B cell (primary cell): ENCODE results near the gene RNFT2. TPM values are rescaled to one million over a fixed set of nuclear protein-coding genes. Genes with fewer than 3 reads are reported as not detected.

Source experiments
- ATAC-seq: fragments of 200-7000 bp; cut with Tn5 transposase; one replicate; pipeline ENCODE4 v1.10.0; 2021; ENCODE audit warnings: low read depth, mild to moderate bottlenecking, moderate number of reproducible peaks, moderate library complexity
- CTCF ChIA-PET: fragments of 350-600 bp; sonication (Branson Sonifier 250); formaldehyde crosslinking; loops from one replicate; lab custom pipeline; 2021; ENCODE audit warnings: antibody characterized with exemption, inconsistent platforms; lab: Charles Lee
- POLR2A ChIA-PET: fragments of 350-600 bp; sonication (Branson Sonifier 250); formaldehyde crosslinking; loops from one replicate; lab custom pipeline; 2021; ENCODE audit warnings: antibody characterized with exemption; lab: Charles Lee
- DNase-seq: peaks from one replicate; pipeline ENCODE4 v3.0.0; 2013
- H2AFZ ChIP-seq: 2 replicates; pipeline ENCODE4 v1.6.1; 2012; ENCODE audit warnings: mild to moderate bottlenecking, low read depth, low read length; ENCODE audit not compliant: insufficient read depth, poor library complexity, severe bottlenecking
- H3K27ac ChIP-seq, 2 donors: 1 replicate in 1 of 2; 2 replicates in 1 of 2; pipeline ENCODE4 v1.5.1; 2012 to 2013; ENCODE audit warnings: low read length in 2 of 2, mild to moderate bottlenecking in 2 of 2, moderate library complexity in 1 of 2
- H3K27me3 ChIP-seq, 4 experiments: fragments of 200-600 bp in 1 of 4; sonication (generic) in 1 of 4; replicated peaks in 1 of 4; 1 replicate in 2 of 4; 2 replicates in 2 of 4; pipeline versions ENCODE4 v1.6.1 to v1.7.0; 2013 to 2016; ENCODE audit warnings: low read length in 3 of 4, mild to moderate bottlenecking in 2 of 4, mixed read lengths in 1 of 4, moderate library complexity in 1 of 4; ENCODE audit not compliant: insufficient read depth in 4 of 4, control insufficient read depth in 3 of 4; ENCODE audit errors: control extremely low read depth in 1 of 4
- H3K36me3 ChIP-seq, 2 experiments: replicated peaks in 1 of 2; 1 replicate in 1 of 2; 2 replicates in 1 of 2; pipeline versions ENCODE4 v1.6.1 to v1.7.1; 2013; ENCODE audit warnings: low read length in 1 of 2; ENCODE audit not compliant: insufficient read depth in 2 of 2, control insufficient read depth in 1 of 2; ENCODE audit errors: control extremely low read depth in 1 of 2, extremely low read depth in 1 of 2
- H3K4me1 ChIP-seq, 2 donors: fragments of 200-600 bp in 1 of 2; sonication (generic) in 1 of 2; 1 replicate in 1 of 2; 2 replicates in 1 of 2; pipeline versions ENCODE4 v1.5.1 to v1.6.1; 2013 to 2017; ENCODE audit warnings: low read length in 2 of 2; ENCODE audit not compliant: control insufficient read depth in 2 of 2, insufficient read depth in 2 of 2
- H3K4me2 ChIP-seq: replicated peaks from 2 replicates; pipeline ENCODE3; 2012; ENCODE audit warnings: mild to moderate bottlenecking, low read depth, low read length; ENCODE audit not compliant: poor library complexity, severe bottlenecking
- H3K4me3 ChIP-seq, 5 experiments: fragments of 200-600 bp in 1 of 5; sonication (generic) in 1 of 5; 1 replicate in 3 of 5; 2 replicates in 2 of 5; pipeline versions ENCODE4 v1.5.1 to v1.7.0; 2011 to 2016; ENCODE audit warnings: low read length in 4 of 5, mild to moderate bottlenecking in 4 of 5, low read depth in 2 of 5, control low read depth in 1 of 5, moderate library complexity in 1 of 5; ENCODE audit not compliant: insufficient read depth in 1 of 5; ENCODE audit errors: control extremely low read depth in 1 of 5, extremely low read depth in 1 of 5
- H3K79me2 ChIP-seq: fragments of 200-600 bp; sonication (generic); one replicate; pipeline ENCODE4 v1.6.0; 2016; ENCODE audit warnings: low read length; ENCODE audit not compliant: control insufficient read depth, insufficient read depth
- H3K9ac ChIP-seq: fragments of 200-600 bp; sonication (generic); 2 replicates; pipeline ENCODE4 v1.6.1; 2017; ENCODE audit warnings: mild to moderate bottlenecking, low read length, moderate library complexity
- H3K9me3 ChIP-seq, 3 donors: one replicate each; pipeline versions ENCODE4 v1.6.1 to v1.7.1; 2013; ENCODE audit warnings: low read length in 2 of 3; ENCODE audit not compliant: control insufficient read depth in 2 of 3, insufficient read depth in 1 of 3; ENCODE audit errors: control extremely low read depth in 1 of 3
- H4K20me1 ChIP-seq: 2 replicates; pipeline ENCODE4 v1.6.0; 2012; ENCODE audit warnings: mild to moderate bottlenecking, low read length; ENCODE audit not compliant: insufficient read depth, control insufficient read depth, poor library complexity, severe bottlenecking
- H3K27ac Mint-ChIP-seq: one replicate; pipeline ENCODE4 v1.8.0; 2021; ENCODE audit warnings: mixed read lengths
- H3K27me3 Mint-ChIP-seq: one replicate; pipeline ENCODE4 v1.8.0; 2021; ENCODE audit warnings: mixed read lengths
- H3K4me1 Mint-ChIP-seq: one replicate; pipeline ENCODE4 v1.8.0; 2021; ENCODE audit warnings: mixed read lengths
- H3K4me3 Mint-ChIP-seq: one replicate; pipeline ENCODE4 v1.8.0; 2021; ENCODE audit warnings: mixed read lengths
- H3K9me3 Mint-ChIP-seq: one replicate; pipeline ENCODE4 v1.8.0; 2022; ENCODE audit warnings: mixed read lengths; ENCODE audit not compliant: insufficient read depth
- EZH2 ChIP-seq: IDR thresholded peaks from 2 replicates; pipeline ENCODE4 v1.6.1; 2012; ENCODE audit warnings: borderline replicate concordance, low read depth, mild to moderate bottlenecking, moderate library complexity, low read length; ENCODE audit not compliant: insufficient read depth, poor library complexity, severe bottlenecking
- WGBS: methylation state at CpG from one replicate; pipeline ENCODE4 v1.1.5; 2013; ENCODE audit warnings: missing lambda C conversion rate; ENCODE audit not compliant: insufficient coverage; 5-methylcytosine and 5-hydroxymethylcytosine counted together
- intact Hi-C: fragments of 100-400 bp; cut with micrococcal nuclease; formaldehyde crosslinking; loops from one replicate; pipeline ENCODE4 v1.10.0; 2022
- polyA plus RNA-seq: library from polyadenylated mRNA; depleted of rRNA; stranded (reverse); fragments of >200 nt; gene quantifications from 2 replicates; pipeline ENCODE4 v1.2.3, GENCODE V29; 2012
- total RNA-seq, 2 donors: library from RNA; stranded (reverse); fragments of 120-200 nt in 1 of 2; gene quantifications; 1 replicate in 1 of 2; 2 replicates in 1 of 2; pipeline versions ENCODE4 v1.2.3 to v1.2.4, GENCODE V29; 2013 to 2022
- TF ChIP-seq, protein P1 (sequence below): fragments of 200-600 bp; IDR thresholded peaks from one replicate; pipeline ENCODE4 v1.8.0; 2022; ENCODE audit warnings: antibody characterized with exemption, mild to moderate bottlenecking

Gene RNFT2
- total and polyA plus RNA-seq, 2 donors (not counting 1 experiment from before 2014, with no cell fraction given), result 5.2 to 18.2 TPM

DNA sequence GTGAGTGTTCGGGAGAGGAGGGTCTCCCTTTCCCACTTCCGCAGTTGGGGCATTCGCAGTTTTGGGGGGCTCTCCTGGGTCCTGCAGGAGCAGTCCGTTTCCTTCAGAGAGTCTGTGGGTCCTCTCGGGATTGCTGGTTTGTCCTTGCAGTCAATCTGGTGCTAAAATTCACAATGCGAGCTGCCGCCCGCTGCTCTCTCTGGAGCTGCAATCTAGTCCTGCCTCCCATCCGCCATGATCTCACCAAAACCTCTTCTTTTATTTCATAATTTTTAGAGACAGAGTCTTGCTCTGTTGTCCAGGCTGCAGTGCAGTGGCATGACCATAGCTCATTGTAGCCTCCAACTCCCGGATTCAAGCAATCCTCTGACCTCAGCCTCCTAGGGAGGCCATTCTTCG is 22.5 kb downstream of the RNFT2 start:
- Histone ChIP-seq H3K9me3 (peaks cover 0 to 7% (median 0%) of the 10 kb centered on the region in 3 donors), H3K27me3 (no peaks in the 10 kb centered on the region), H3K36me3 (peaks cover 0 to 2% of the 10 kb centered on the region in 2 experiments), H3K79me2 (no peaks in the 10 kb centered on the region), H3K4me1 (peaks cover 0 to 2% of the 10 kb centered on the region in 2 donors), H3K4me2 (peak overlapping the region; percentile 54), H3K9ac (no peak overlapping the region), H3K27ac (no peak overlapping the region), H4K20me1 (no peaks in the 10 kb centered on the region), H2AFZ (no peak overlapping the region), H3K4me3 (no peak overlapping the region)
- Mint-ChIP-seq H3K4me3 (no peak overlapping the region), H3K9me3 (no peaks in the 10 kb centered on the region), H3K27me3 (no peaks in the 10 kb centered on the region), H3K4me1 (peaks cover 4% of the 10 kb centered on the region), H3K27ac (no peak overlapping the region)
- DNase-seq, result no peak
- no peak for TF ChIP-seq EZH2
- TF ChIP-seq, protein P1, sequence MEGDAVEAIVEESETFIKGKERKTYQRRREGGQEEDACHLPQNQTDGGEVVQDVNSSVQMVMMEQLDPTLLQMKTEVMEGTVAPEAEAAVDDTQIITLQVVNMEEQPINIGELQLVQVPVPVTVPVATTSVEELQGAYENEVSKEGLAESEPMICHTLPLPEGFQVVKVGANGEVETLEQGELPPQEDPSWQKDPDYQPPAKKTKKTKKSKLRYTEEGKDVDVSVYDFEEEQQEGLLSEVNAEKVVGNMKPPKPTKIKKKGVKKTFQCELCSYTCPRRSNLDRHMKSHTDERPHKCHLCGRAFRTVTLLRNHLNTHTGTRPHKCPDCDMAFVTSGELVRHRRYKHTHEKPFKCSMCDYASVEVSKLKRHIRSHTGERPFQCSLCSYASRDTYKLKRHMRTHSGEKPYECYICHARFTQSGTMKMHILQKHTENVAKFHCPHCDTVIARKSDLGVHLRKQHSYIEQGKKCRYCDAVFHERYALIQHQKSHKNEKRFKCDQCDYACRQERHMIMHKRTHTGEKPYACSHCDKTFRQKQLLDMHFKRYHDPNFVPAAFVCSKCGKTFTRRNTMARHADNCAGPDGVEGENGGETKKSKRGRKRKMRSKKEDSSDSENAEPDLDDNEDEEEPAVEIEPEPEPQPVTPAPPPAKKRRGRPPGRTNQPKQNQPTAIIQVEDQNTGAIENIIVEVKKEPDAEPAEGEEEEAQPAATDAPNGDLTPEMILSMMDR, result no peak
- 97% methylated on average over 11 of the region's 11 CpGs for WGBS
- CTCF ChIA-PET, result interaction anchor here (1.4 to 1.6 kb wide), 2 partner anchors 78 to 122 kb away, joined by 4 to 6 read pairs; no protein-coding TSS in a partner anchor
- POLR2A ChIA-PET, result no interaction called here
- no peak for ATAC-seq
- intact Hi-C loops, result no loop called here

DNA sequence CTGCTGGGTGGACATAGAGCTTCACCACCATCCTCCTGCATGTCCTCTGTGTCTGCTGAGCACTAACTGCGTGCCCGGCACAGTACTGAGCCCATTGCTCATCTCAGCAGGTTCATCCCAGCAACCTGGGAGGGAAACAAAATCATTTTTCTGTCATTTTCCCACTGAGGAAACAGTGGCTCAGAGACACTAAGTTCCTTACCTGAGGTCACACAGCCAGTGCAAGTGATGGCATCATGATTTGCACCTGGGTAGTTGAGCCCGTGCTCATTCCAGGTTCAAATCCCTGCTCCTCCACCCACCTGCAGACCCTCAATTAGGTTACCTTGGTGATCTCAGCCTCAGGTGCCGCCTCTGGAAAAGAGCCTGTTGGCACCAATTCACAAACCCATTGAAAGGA is 23.4 kb downstream of the RNFT2 start:
- POLR2A ChIA-PET, result no interaction called here
- H3K36me3 ChIP-seq, result peaks cover 1 to 2% of the 10 kb centered on the region in 2 experiments
- H3K4me1 ChIP-seq, result peaks cover 0 to 2% of the 10 kb centered on the region in 2 donors
- 100% methylated on average over 3 of the region's 4 CpGs for WGBS
- H3K27me3 ChIP-seq, result no peaks in the 10 kb centered on the region
- H3K27me3 Mint-ChIP-seq, result no peaks in the 10 kb centered on the region
- no peak overlapping the region for H3K4me2 ChIP-seq
- H3K9ac ChIP-seq, result no peak overlapping the region
- no peaks in the 10 kb centered on the region for H3K79me2 ChIP-seq
- no peaks in the 10 kb centered on the region for H3K9me3 Mint-ChIP-seq
- no peak overlapping the region for H2AFZ ChIP-seq
- no peak overlapping the region for H3K27ac Mint-ChIP-seq
- H4K20me1 ChIP-seq, result no peaks in the 10 kb centered on the region
- ATAC-seq (no peak), DNase-seq (no peak)
- no peak overlapping the region for H3K4me3 Mint-ChIP-seq
- no peak for TF ChIP-seq EZH2
- TF ChIP-seq, protein P1, result no peak
- no peak overlapping the region for H3K27ac ChIP-seq
- H3K4me3 ChIP-seq, result no peak overlapping the region
- H3K9me3 ChIP-seq, result peaks cover 0 to 7% (median 0%) of the 10 kb centered on the region in 3 donors
- intact Hi-C loops, result no loop called here
- CTCF ChIA-PET, result interaction anchor here (1.6 kb wide), 1 partner anchor 121 kb away, joined by 6 read pairs; no protein-coding TSS in a partner anchor
- H3K4me1 Mint-ChIP-seq, result peaks cover 4% of the 10 kb centered on the region
